Erythroblast (primary cell): Measurements from ENCODE around the gene KCNG1.

Experiments used
- GATA1 ChIP-seq: IDR thresholded peaks from 2 replicates; pipeline ENCODE4 v1.6.1; 2011; ENCODE audit warnings: low read depth, mild to moderate bottlenecking, control low read depth, low read length, moderate library complexity
- POLR2A ChIP-seq: IDR thresholded peaks from 2 replicates; pipeline ENCODE4 v1.6.1; 2011; ENCODE audit warnings: mild to moderate bottlenecking, low read length

DNA sequence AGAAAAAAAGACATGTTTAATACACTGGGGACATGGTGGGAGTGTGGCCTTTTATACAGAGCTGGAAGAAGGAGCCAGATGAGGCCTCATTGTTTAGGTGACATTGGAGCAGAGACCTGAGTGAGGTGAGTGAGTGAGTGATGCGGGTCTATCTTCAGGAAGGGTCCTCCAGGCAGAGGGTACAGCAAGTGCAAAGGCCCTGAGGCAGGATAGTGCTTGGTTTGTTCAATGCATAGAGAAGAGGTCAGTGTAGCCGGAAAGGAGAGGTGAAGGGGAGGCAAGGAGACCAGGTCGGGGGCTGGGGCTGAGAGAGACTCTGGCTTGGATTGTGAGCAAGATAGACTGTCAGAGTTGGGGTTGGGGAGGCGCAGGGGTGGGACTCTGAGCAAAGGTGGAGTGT, 23.6 kb downstream of the KCNG1 start:
- TF ChIP-seq POLR2A = no peak
- TF ChIP-seq GATA1 = no peak
